ENCODE results near the gene LYZL1. TPM values are rescaled to one million over a fixed set of nuclear protein-coding genes. Genes with fewer than 3 reads are reported as not detected.

Gene LYZL1
- total and polyA plus RNA-seq, 2 of the 8 experiments (the other 6 are each of a cell fraction or from before 2014, with no cell fraction given): not detected

DNA sequence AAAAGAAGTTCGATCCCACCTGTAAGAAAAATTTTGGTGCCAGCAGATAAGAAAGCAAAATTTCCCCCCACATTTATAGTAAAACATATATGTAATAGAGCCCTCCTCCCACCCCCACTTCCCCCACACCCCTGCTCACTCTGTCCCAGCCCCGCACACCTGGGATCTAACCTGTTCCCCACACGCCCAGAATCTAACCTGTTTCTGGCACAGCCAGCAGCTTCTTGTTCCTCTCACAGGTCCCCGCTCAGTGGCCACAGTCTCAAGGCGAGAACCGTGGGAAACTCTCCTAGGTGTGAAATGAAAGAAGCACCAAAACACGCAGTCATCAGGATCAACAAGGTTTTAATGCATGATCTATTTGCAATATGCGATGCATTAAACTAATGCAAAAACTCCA lies 32.8 kb downstream of the LYZL1 start:
- Histone ChIP-seq H3K4me3 (ENCODE audit: extremely low read depth in 1 of 4, insufficient read depth in 2 of 4, low read depth in 3 of 4, low read length in 4 of 4) (no peak overlapping the region), H3K23ac (ENCODE audit: insufficient read length) (no peak overlapping the region), H2BK12ac (ENCODE audit: low read depth, low read length) (no peak overlapping the region), H3K23me2 (ENCODE audit: low read depth, low read length) (0 out of 2 replicates have a peak, but pooled peaks cover 3% of the 10 kb centered on the region), H3K9ac (replicated peaks in 1 of 4; ENCODE audit: extremely low read depth in 1 of 4, low read depth in 3 of 4, low read length in 3 of 4) (no peak overlapping the region), H4K5ac (ENCODE audit: insufficient read length, low read depth, low read length) (no peak overlapping the region), H3K36me3 (ENCODE audit: control insufficient read depth in 2 of 4, insufficient read depth in 4 of 4, low read length in 3 of 4) (no peaks in the 10 kb centered on the region), H3K79me1 (ENCODE audit: low read depth, low read length) (no peaks in the 10 kb centered on the region), H3K56ac (replicated peaks; ENCODE audit: insufficient read length, low read depth, low read length) (no peak overlapping the region), H4K8ac (ENCODE audit: extremely low read depth, insufficient read depth, low read length) (no peak overlapping the region), H4K91ac (replicated peaks; ENCODE audit: insufficient read length, low read length) (no peak overlapping the region), H2AFZ (ENCODE audit: low read length) (no peak overlapping the region), H3K27me3 (replicated peaks in 1 of 4; ENCODE audit: control insufficient read depth in 3 of 4, extremely low read depth in 1 of 4, insufficient read depth in 3 of 4, low read length in 3 of 4) (no peaks in the 10 kb centered on the region; a peak in 2 of 7 replicates), H2BK20ac (ENCODE audit: low read length) (no peak overlapping the region), H3K18ac (ENCODE audit: extremely low read depth, low read length) (no peak overlapping the region), H2BK5ac (ENCODE audit: low read depth, low read length) (no peak overlapping the region), H2BK120ac (replicated peaks; ENCODE audit: low read depth, low read length) (no peak overlapping the region), H3K4ac (replicated peaks; ENCODE audit: insufficient read length, low read depth, low read length) (no peak overlapping the region), H4K20me1 (replicated peaks in 1 of 2; ENCODE audit: control insufficient read depth in 1 of 2, insufficient read depth in 2 of 2, low read length in 2 of 2) (no peaks in the 10 kb centered on the region), H3K79me2 (ENCODE audit: control insufficient read depth in 1 of 2, insufficient read depth in 2 of 2, low read length in 2 of 2) (no peaks in the 10 kb centered on the region), H3K4me1 (replicated peaks in 1 of 4; ENCODE audit: control insufficient read depth in 3 of 4, insufficient read depth in 4 of 4, low read length in 3 of 4) (peaks cover 0 to 3% (median 0%) of the 10 kb centered on the region in 4 experiments; a peak in 2 of 7 replicates), H3K14ac (ENCODE audit: insufficient read length) (no peak overlapping the region), H3K9me3 (ENCODE audit: insufficient read depth in 2 of 2, low read depth in 1 of 2, low read length in 1 of 2) (no peaks in the 10 kb centered on the region), H2AK5ac (ENCODE audit: low read depth, low read length) (no peak overlapping the region), H3K27ac (ENCODE audit: low read depth, low read length) (no peak overlapping the region), H3K4me2 (ENCODE audit: insufficient read depth in 1 of 2, low read depth in 2 of 2, low read length in 2 of 2) (no peak overlapping the region), H2BK15ac (ENCODE audit: low read length) (no peak overlapping the region)
- FAIRE-seq (no peak), DNase-seq (ENCODE audit: low read depth in 1 of 2, low spot score in 2 of 2) (no peak)
- 90% methylated on average over 7 of the region's 8 CpGs; no CpG with 5 or more reads in 1 of the 2 experiments for WGBS, 2 experiments (ENCODE audit: extremely low coverage in 1 of 2, insufficient coverage in 1 of 2, insufficient read length in 1 of 2, insufficient replicate concordance in 2 of 2, low coverage in 1 of 2, low lambda C conversion rate in 2 of 2, missing lambda C conversion rate in 1 of 2)
- ChIA-PET POLR2A (ENCODE audit: partially characterized antibody) (no interaction called here), CTCF (ENCODE audit: partially characterized antibody) (interaction anchor here (1.2 kb wide), 1 partner anchor 382 kb away, joined by 4 read pairs; no protein-coding TSS in a partner anchor)
- TF ChIP-seq HDAC2 (IDR thresholded peaks at IDR 0.05; ENCODE audit: borderline replicate concordance in 1 of 2, low read depth in 2 of 2, low read length in 2 of 2) (no peak), CHD1 (IDR thresholded peaks at IDR 0.05; ENCODE audit: low read depth, low read length) (no peak), RNF2 (IDR thresholded peaks at IDR 0.05; ENCODE audit: borderline replicate concordance, low read depth, low read length, missing control alignments, poor library complexity, severe bottlenecking) (no peak), RXRA (IDR thresholded peaks at IDR 0.05; ENCODE audit: insufficient read depth, low read depth, low read length) (no peak), RBBP5 (IDR thresholded peaks at IDR 0.05; ENCODE audit: borderline replicate concordance, low read depth, low read length) (no peak), SP1 (IDR thresholded peaks at IDR 0.05; ENCODE audit: low read depth, low read length) (no peak), HDAC6 (IDR thresholded peaks at IDR 0.05; ENCODE audit: low read depth, low read length) (no peak), BCL11A (IDR thresholded peaks at IDR 0.05; ENCODE audit: low read depth in 2 of 2, low read length in 2 of 2) (no peak), GTF2F1 (IDR thresholded peaks at IDR 0.05; ENCODE audit: borderline replicate concordance, low read depth, low read length) (no peak), NRF1 (IDR thresholded peaks at IDR 0.05; ENCODE audit: low read depth, low read length) (no peak), TAF1 (IDR thresholded peaks at IDR 0.05; ENCODE audit: low read depth, low read length) (no peak), BRCA1 (IDR thresholded peaks at IDR 0.05; ENCODE audit: low read depth, low read length) (no peak)
- TF ChIP-seq, protein P1, sequence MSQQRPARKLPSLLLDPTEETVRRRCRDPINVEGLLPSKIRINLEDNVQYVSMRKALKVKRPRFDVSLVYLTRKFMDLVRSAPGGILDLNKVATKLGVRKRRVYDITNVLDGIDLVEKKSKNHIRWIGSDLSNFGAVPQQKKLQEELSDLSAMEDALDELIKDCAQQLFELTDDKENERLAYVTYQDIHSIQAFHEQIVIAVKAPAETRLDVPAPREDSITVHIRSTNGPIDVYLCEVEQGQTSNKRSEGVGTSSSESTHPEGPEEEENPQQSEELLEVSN (IDR thresholded peaks at IDR 0.05): no peak

All from H1 (cell line).